Measurements from ENCODE around the gene ARHGAP30.

- TF ChIP-seq CTCF (IDR thresholded peaks at IDR 0.05; ENCODE audit: low read depth, low read length, poor library complexity, severe bottlenecking) (no peak), EZH2phosphoT487 (IDR thresholded peaks at IDR 0.05; ENCODE audit: borderline replicate concordance, low read length) (no peak)
Measured at GRCh38 chr1:161052899-161053298, 16.8 kb downstream of the ARHGAP30 start.

All from DOHH2 (cell line).